ENCODE measurements around the gene RBFOX2.

The RBFOX2 gene

DNA sequence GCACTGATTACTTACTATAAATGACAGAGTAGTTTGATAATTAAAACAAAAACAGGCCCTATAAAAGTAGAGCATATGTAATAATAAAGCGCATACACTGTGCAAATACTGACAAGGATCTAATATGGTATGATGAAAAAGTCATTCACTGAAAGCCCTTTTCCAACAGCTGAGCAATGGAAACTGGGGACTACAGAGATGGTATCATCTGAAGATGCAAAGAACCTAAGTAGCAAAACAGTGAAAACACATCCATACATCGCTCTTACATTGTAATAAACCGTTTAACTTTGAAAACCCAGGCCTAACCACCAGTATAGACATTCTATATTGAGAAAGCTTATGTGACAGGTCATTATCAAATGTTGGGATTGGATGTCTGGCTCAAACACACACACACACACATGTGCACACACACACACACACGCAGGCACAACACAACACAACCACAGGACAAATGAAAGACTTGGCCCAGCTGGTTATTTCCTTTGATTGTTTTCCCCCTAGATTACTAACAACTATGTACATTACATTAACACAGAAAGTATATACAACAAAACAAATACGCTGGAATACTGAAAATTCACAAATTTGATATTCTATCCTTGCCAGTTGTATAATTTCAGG is 191.4 kb downstream of the RBFOX2 start:
- TF ChIP-seq, protein P1, sequence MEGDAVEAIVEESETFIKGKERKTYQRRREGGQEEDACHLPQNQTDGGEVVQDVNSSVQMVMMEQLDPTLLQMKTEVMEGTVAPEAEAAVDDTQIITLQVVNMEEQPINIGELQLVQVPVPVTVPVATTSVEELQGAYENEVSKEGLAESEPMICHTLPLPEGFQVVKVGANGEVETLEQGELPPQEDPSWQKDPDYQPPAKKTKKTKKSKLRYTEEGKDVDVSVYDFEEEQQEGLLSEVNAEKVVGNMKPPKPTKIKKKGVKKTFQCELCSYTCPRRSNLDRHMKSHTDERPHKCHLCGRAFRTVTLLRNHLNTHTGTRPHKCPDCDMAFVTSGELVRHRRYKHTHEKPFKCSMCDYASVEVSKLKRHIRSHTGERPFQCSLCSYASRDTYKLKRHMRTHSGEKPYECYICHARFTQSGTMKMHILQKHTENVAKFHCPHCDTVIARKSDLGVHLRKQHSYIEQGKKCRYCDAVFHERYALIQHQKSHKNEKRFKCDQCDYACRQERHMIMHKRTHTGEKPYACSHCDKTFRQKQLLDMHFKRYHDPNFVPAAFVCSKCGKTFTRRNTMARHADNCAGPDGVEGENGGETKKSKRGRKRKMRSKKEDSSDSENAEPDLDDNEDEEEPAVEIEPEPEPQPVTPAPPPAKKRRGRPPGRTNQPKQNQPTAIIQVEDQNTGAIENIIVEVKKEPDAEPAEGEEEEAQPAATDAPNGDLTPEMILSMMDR (IDR thresholded peaks at IDR 0.05; ENCODE audit: borderline replicate concordance, insufficient read depth, low read depth, low read length), result no peak
- H3K4me3 ChIP-seq (ENCODE audit: low read depth, low read length), result no peak overlapping the region

DNA sequence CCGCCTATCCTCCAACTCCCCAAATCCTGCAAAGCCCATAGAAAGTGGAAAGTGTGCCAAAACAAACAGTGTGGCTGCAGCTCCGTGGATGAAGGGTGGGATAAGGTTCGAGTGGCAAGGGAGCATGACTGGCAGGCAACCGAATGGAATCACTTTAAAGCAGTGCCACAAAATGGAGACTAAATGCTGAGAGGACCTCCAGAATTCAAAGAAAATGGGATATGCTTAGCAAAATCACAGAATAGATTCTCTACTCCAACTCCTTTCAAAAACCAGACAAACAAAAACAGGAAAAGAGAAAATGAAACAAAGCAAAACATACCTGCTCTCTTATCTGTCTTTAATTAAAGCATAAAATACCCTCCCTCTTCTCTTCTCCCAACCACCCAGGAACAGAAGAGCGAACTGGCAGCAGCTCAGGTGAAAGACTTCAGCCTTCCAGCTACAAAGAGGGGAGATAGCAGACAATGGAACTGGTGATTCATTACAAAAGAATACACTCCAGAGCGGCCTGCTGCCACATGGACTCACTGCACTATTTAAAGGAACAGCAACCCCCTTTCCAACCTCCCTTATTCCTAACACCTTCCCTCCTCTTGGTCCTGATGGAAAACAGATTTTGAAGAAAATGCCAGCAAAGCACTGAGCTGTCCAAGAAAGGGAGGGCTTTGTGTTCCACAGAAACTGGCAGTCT is 192.5 kb downstream of the RBFOX2 start:
- no peak overlapping the region for H3K4me3 ChIP-seq (ENCODE audit: low read depth, low read length)
- TF ChIP-seq, protein P1 (IDR thresholded peaks at IDR 0.05; ENCODE audit: borderline replicate concordance, insufficient read depth, low read depth, low read length), result no peak

DNA sequence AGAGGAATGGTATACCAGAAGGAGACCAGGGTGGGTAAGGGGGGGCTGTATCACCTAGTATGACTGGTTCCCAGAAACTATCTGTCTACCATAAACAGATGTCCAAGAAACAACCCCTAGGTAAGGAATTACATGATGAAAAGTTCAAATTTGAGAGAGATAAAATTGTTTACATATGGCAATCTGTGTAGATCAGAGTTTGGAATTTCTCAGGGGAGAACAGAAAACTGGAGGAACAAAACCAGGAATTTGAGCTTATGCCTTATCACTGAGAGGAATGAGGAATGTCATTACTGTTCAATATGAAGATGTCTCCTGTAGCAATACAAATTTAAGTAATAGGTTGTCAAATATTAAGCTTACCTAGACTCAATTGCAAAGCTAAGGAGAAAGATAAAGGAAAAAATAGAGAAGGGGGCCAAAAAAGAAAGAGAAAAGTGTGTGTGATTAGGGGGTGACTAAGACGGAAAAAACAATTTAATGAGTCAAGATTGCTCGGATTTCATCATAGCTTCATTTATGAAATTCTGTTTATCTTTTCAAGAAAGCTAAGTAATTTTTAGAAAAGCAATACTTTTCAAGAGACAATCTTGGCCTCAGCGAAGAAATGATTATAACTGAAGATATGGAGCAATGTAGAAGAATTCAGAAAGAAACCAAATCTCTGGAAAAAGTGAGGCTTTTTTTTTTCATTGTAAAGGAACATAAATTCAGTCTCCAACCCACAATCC is 193.2 kb downstream of the RBFOX2 start:
- no peak overlapping the region for H3K4me3 ChIP-seq (ENCODE audit: low read depth, low read length)
- TF ChIP-seq, protein P1 (IDR thresholded peaks at IDR 0.05; ENCODE audit: borderline replicate concordance, insufficient read depth, low read depth, low read length), result no peak

DNA sequence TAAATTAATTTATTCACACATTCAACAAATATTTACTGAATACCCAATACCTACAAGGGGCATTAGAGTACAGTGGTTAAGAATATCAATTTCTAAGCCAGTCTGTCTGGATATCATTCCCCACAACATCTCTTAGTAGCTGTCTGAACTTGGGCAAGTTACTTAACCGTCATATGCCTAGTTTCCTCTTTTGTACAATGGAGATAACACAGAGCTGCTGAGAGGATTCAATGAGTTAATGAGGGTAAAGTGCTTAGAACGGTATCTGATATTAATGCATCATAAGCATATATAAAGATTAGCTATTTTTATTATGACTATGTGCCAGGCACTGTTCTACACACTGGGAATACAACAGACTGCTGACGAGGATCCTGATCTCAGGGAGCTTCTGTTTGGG is 194.6 kb downstream of the RBFOX2 start:
- TF ChIP-seq, protein P1 (IDR thresholded peaks at IDR 0.05; ENCODE audit: borderline replicate concordance, insufficient read depth, low read depth, low read length), result no peak
- H3K4me3 ChIP-seq (ENCODE audit: low read depth, low read length), result no peak overlapping the region

DNA sequence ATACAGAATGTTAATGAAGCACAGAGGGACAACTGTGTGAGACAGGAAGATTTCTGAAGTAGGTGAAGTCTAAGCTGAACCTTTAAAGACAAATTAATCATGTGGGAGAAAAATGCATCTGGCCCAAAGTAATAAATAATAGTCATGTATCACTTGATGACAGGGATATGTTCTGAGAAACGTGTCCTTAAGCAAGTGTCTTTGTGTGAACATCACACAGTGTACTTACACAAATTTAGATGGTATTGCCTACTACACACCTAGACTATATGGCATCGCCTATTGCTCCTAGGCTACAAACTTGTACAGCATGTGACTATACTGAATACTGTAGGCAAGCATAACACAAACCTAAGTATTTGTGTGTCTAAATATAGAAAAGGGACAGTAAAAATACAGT is 198.3 kb downstream of the RBFOX2 start:
- no peak overlapping the region for H3K4me3 ChIP-seq (ENCODE audit: low read depth, low read length)
- TF ChIP-seq, protein P1 (IDR thresholded peaks at IDR 0.05; ENCODE audit: borderline replicate concordance, insufficient read depth, low read depth, low read length), result no peak

DNA sequence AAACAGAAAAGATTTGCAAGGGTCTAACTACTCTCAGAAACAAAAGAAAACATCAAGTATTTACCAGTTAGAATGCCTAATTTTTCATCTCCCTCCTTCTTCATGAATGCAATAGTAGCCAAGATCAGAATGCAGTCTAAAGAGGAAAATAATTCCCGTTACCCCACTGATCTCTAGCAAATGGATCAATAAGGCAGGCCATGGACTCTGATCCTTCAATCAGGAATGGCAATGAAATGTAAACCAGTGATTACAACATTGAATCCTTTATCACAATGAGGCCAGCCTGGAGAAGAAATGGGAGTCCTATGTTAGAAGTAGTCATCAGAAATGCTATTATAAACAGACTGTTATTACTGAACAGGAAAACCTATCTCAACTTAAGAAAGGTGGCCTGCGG is 204.4 kb downstream of the RBFOX2 start:
- TF ChIP-seq, protein P1 (IDR thresholded peaks at IDR 0.05; ENCODE audit: borderline replicate concordance, insufficient read depth, low read depth, low read length), result no peak
- H3K4me3 ChIP-seq (ENCODE audit: low read depth, low read length), result no peak overlapping the region

All from GM12875 (cell line).